T-helper 2 cell treated with Interferon-gamma antibody and Interleukin-4, amounts not matched to agents 100 ng/mL and 5 ng/mL, for 36 hours (primary cell): ENCODE data around the gene LRP1B. TPM values are rescaled to one million over a fixed set of nuclear protein-coding genes. Genes with fewer than 3 reads are reported as not detected.

Experiments
- intact Hi-C: fragments of 100-400 bp; cut with micrococcal nuclease; formaldehyde crosslinking; loops from one replicate; pipeline ENCODE4 v1.15.1; 2023
- total RNA-seq: library from RNA; stranded (reverse); gene quantifications from 2 replicates; pipeline ENCODE4 v1.2.3, GENCODE V29; 2022

The LRP1B gene
- total RNA-seq, 1 donor from 2014 or later = not detected

- intact Hi-C loops = no loop called here
Measured at GRCh38 chr2:141331127-141331526, 799.7 kb downstream of the LRP1B start.

- intact Hi-C loops = no loop called here
Measured at GRCh38 chr2:141329964-141330363, 800.9 kb downstream of the LRP1B start.

GRCh38 chr2:141323571-141323970, 807.2 kb downstream of the LRP1B start:
- intact Hi-C loops = no loop called here

- intact Hi-C loops = no loop called here
Measured at GRCh38 chr2:141317986-141318385, 812.8 kb downstream of the LRP1B start.

- intact Hi-C loops = no loop called here
Measured at GRCh38 chr2:141316606-141317005, 814.2 kb downstream of the LRP1B start.

- intact Hi-C loops = no loop called here
Measured at GRCh38 chr2:141316103-141316502, 814.7 kb downstream of the LRP1B start.

- intact Hi-C loops = no loop called here
Measured at GRCh38 chr2:141313972-141314371, 816.8 kb downstream of the LRP1B start.

GRCh38 chr2:141311430-141311829, 819.4 kb downstream of the LRP1B start:
- intact Hi-C loops = no loop called here

GRCh38 chr2:141306368-141306767, 824.4 kb downstream of the LRP1B start:
- intact Hi-C loops = no loop called here

GRCh38 chr2:141301551-141301950, 829.3 kb downstream of the LRP1B start:
- intact Hi-C loops = no loop called here

- intact Hi-C loops = no loop called here
Measured at GRCh38 chr2:141280037-141280436, 850.8 kb downstream of the LRP1B start.

- intact Hi-C loops = no loop called here
Measured at GRCh38 chr2:141271346-141271745, 859.5 kb downstream of the LRP1B start.

GRCh38 chr2:141264848-141265247, 866.0 kb downstream of the LRP1B start:
- intact Hi-C loops = no loop called here

- intact Hi-C loops = no loop called here
Measured at GRCh38 chr2:141260911-141261310, 869.9 kb downstream of the LRP1B start.

GRCh38 chr2:141259683-141260082, 871.1 kb downstream of the LRP1B start:
- intact Hi-C loops = no loop called here

- intact Hi-C loops = no loop called here
Measured at GRCh38 chr2:141242008-141242407, 888.8 kb downstream of the LRP1B start.

- intact Hi-C loops = no loop called here
Measured at GRCh38 chr2:141226560-141226959, 904.3 kb downstream of the LRP1B start.

GRCh38 chr2:141207036-141207385, 923.8 kb downstream of the LRP1B start:
- intact Hi-C loops = no loop called here

GRCh38 chr2:141201016-141201565, 929.7 kb downstream of the LRP1B start:
- intact Hi-C loops = no loop called here

GRCh38 chr2:141200191-141200590, 930.6 kb downstream of the LRP1B start:
- intact Hi-C loops = no loop called here

GRCh38 chr2:141199711-141200110, 931.1 kb downstream of the LRP1B start:
- intact Hi-C loops = no loop called here

- intact Hi-C loops = no loop called here
Measured at GRCh38 chr2:141195087-141195486, 935.7 kb downstream of the LRP1B start.

GRCh38 chr2:141187075-141187439, 943.8 kb downstream of the LRP1B start:
- intact Hi-C loops = no loop called here
